ENCODE data around the gene GABRB3. TPM values are rescaled to one million over a fixed set of nuclear protein-coding genes. Genes with fewer than 3 reads are reported as not detected.

The GABRB3 gene
- total and polyA plus RNA-seq, 2 donors (not counting 1 experiment from before 2014, with no cell fraction given), result 0.07 TPM; not detected in 1

GRCh38 chr15:26738996-26739395, 33.9 kb downstream of the GABRB3 start:
- Mint-ChIP-seq H3K4me1 (no peaks in the 10 kb centered on the region), H3K27ac (no peak overlapping the region), H3K4me3 (no peak overlapping the region), H3K9me3 (ENCODE audit: insufficient read depth) (peaks cover 12% of the 10 kb centered on the region), H3K27me3 (no peaks in the 10 kb centered on the region)
- DNase-seq, result no peak
- no peak overlapping the region for H3K27ac ChIP-seq (ENCODE audit: low read length in 2 of 2)
- H3K9ac ChIP-seq (ENCODE audit: low read length), result no peak overlapping the region
- H4K20me1 ChIP-seq (ENCODE audit: control insufficient read depth, insufficient read depth, low read length, poor library complexity, severe bottlenecking), result no peaks in the 10 kb centered on the region
- no peak overlapping the region for H3K4me3 ChIP-seq (ENCODE audit: control extremely low read depth in 1 of 5, extremely low read depth in 1 of 5, insufficient read depth in 1 of 5, low read depth in 2 of 5, low read length in 4 of 5)
- H3K4me2 ChIP-seq (replicated peaks; ENCODE audit: low read depth, low read length, poor library complexity, severe bottlenecking), result no peak overlapping the region
- H2AFZ ChIP-seq (ENCODE audit: insufficient read depth, low read depth, low read length, poor library complexity, severe bottlenecking), result no peak overlapping the region
- intact Hi-C loops (cut with micrococcal nuclease), result no loop called here
- TF ChIP-seq EZH2 (IDR thresholded peaks at IDR 0.05; ENCODE audit: borderline replicate concordance, insufficient read depth, low read depth, low read length, poor library complexity, severe bottlenecking) (no peak), CTCF (IDR thresholded peaks at IDR 0.05) (no peak)
- WGBS (ENCODE audit: insufficient coverage), result 92% methylated on average over 9 of the region's 9 CpGs
- ChIA-PET POLR2A (no interaction called here), CTCF (no interaction called here)
- ATAC-seq (ENCODE audit: low read depth), result no peak
- H3K9me3 ChIP-seq (ENCODE audit: control extremely low read depth in 1 of 3, control insufficient read depth in 2 of 3, insufficient read depth in 1 of 3, low read length in 2 of 3), result peaks cover 0 to 21% (median 0%) of the 10 kb centered on the region in 3 donors
- no peaks in the 10 kb centered on the region for H3K4me1 ChIP-seq (ENCODE audit: control insufficient read depth in 2 of 2, insufficient read depth in 2 of 2, low read length in 2 of 2)
- H3K79me2 ChIP-seq (ENCODE audit: control insufficient read depth, insufficient read depth, low read length), result no peaks in the 10 kb centered on the region
- no peaks in the 10 kb centered on the region for H3K27me3 ChIP-seq (replicated peaks in 1 of 4; ENCODE audit: control extremely low read depth in 1 of 4, control insufficient read depth in 3 of 4, insufficient read depth in 4 of 4, low read length in 3 of 4)
- H3K36me3 ChIP-seq (replicated peaks in 1 of 2; ENCODE audit: control extremely low read depth in 1 of 2, control insufficient read depth in 1 of 2, extremely low read depth in 1 of 2, insufficient read depth in 2 of 2, low read length in 1 of 2), result no peaks in the 10 kb centered on the region

GRCh38 chr15:26736502-26737248, 36.2 kb downstream of the GABRB3 start:
- H2AFZ ChIP-seq (ENCODE audit: insufficient read depth, low read depth, low read length, poor library complexity, severe bottlenecking), result no peak overlapping the region
- no peaks in the 10 kb centered on the region for H3K79me2 ChIP-seq (ENCODE audit: control insufficient read depth, insufficient read depth, low read length)
- no peaks in the 10 kb centered on the region for H3K27me3 ChIP-seq (replicated peaks in 1 of 4; ENCODE audit: control extremely low read depth in 1 of 4, control insufficient read depth in 3 of 4, insufficient read depth in 4 of 4, low read length in 3 of 4)
- no peak overlapping the region for H3K4me2 ChIP-seq (replicated peaks; ENCODE audit: low read depth, low read length, poor library complexity, severe bottlenecking)
- no peaks in the 10 kb centered on the region for H3K36me3 ChIP-seq (replicated peaks in 1 of 2; ENCODE audit: control extremely low read depth in 1 of 2, control insufficient read depth in 1 of 2, extremely low read depth in 1 of 2, insufficient read depth in 2 of 2, low read length in 1 of 2)
- H4K20me1 ChIP-seq (ENCODE audit: control insufficient read depth, insufficient read depth, low read length, poor library complexity, severe bottlenecking), result no peaks in the 10 kb centered on the region
- H3K4me1 ChIP-seq (ENCODE audit: control insufficient read depth in 2 of 2, insufficient read depth in 2 of 2, low read length in 2 of 2), result no peaks in the 10 kb centered on the region
- H3K27ac ChIP-seq (ENCODE audit: low read length in 2 of 2), result no peak overlapping the region
- DNase-seq (no peak), ATAC-seq (ENCODE audit: low read depth) (no peak)
- H3K9ac ChIP-seq (ENCODE audit: low read length), result no peak overlapping the region
- H3K9me3 ChIP-seq (ENCODE audit: control extremely low read depth in 1 of 3, control insufficient read depth in 2 of 3, insufficient read depth in 1 of 3, low read length in 2 of 3), result peaks cover 0 to 28% (median 3%) of the 10 kb centered on the region in 3 donors
- 72% methylated on average over 11 of the region's 11 CpGs for WGBS (ENCODE audit: insufficient coverage)
- no peak overlapping the region for H3K4me3 ChIP-seq (ENCODE audit: control extremely low read depth in 1 of 5, extremely low read depth in 1 of 5, insufficient read depth in 1 of 5, low read depth in 2 of 5, low read length in 4 of 5)
- POLR2A ChIA-PET, result no interaction called here
- CTCF ChIA-PET, result no interaction called here
- H3K27me3 Mint-ChIP-seq, result no peaks in the 10 kb centered on the region
- intact Hi-C loops (cut with micrococcal nuclease), result no loop called here
- no peak overlapping the region for H3K4me3 Mint-ChIP-seq
- no peaks in the 10 kb centered on the region for H3K4me1 Mint-ChIP-seq
- no peak overlapping the region for H3K27ac Mint-ChIP-seq
- peaks cover 12% of the 10 kb centered on the region for H3K9me3 Mint-ChIP-seq (ENCODE audit: insufficient read depth)
- no peak for TF ChIP-seq CTCF (IDR thresholded peaks at IDR 0.05)
- TF ChIP-seq EZH2 (IDR thresholded peaks at IDR 0.05; ENCODE audit: borderline replicate concordance, insufficient read depth, low read depth, low read length, poor library complexity, severe bottlenecking), result no peak

All from B cell (primary cell).